HG03571 (cell line): ENCODE measurements around the gene GTSF1L.

Source experiments
- ATAC-seq: cut with Tn5 transposase; IDR thresholded peaks from one replicate; pipeline ENCODE4 v1.9.1; 2021; ENCODE audit not compliant: unreplicated experiment

The GTSF1L gene

DNA sequence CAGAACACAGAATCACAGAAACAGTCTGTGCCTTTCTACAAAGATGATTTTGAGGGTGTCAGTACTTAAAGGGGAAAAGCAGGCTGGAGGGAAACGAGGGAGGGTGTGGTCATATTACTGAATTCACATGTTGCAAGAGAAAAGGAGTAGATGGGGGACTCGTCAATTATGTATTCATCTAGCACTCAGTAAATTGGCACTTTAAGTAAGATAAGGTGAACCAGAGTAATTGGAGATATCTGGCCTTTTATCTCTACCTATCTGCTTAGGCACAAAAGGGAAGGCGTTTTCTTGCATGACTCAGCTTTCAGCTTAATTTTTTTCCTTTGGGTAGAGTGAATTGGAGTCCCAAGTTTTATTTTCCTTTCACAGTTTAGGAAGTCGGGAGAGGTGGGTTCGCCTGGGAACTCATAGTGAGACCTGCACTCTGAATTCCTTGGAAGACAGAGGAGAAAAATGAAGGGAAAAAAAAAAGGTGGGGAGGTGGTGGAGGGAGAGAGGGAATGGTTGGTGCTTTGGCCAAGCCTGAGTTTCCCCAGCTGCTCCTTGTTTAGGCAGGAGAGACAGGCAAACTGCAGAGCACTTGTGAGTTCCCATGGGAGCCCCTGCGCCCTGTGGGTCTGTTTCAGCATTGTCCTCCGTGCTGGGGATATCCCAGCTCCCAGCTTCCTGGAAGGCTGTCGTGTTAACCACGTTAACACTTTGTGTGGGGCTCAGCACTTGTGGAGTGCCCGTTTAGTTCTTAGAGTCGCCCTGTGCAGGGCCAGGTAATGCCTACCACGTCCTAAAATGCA lies 19.7 kb upstream of the GTSF1L start:
- ATAC-seq = no peak

DNA sequence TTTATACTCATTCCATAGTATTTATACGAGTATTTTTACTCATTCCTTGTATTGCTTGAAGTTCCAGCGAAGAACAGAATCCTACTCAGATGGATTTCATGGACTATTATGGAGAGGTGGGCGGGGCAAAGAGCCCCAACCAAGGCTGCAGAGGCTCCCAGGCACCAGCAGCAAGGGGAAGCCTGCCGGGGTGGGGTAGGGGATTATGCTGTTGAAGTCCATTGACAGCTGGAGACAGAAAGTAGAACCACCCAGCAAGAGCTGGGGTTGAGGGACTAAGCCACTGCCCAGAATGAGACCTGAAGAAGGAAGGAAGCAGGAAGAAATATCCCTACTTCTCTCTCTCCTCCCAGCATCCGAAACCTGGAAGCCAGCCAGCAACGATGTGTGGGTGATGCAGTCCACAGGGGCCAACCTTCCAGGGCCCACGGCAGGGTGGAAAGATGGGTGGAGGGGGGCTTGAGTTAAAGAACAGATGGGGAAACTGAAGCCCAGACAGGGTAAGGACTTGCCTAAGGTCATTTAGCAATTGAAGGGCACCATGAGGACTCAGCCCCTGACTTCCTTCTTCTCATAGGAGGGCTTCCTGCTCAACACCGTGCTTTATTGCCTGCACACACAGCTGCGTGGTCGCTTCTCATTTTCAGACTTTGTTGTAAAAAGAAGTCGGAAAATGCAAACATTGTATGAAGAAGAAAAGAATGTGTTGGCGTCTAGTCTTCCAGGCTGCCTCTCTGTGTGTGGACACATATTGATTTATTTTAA lies 18.3 kb upstream of the GTSF1L start:
- ATAC-seq = no peak

DNA sequence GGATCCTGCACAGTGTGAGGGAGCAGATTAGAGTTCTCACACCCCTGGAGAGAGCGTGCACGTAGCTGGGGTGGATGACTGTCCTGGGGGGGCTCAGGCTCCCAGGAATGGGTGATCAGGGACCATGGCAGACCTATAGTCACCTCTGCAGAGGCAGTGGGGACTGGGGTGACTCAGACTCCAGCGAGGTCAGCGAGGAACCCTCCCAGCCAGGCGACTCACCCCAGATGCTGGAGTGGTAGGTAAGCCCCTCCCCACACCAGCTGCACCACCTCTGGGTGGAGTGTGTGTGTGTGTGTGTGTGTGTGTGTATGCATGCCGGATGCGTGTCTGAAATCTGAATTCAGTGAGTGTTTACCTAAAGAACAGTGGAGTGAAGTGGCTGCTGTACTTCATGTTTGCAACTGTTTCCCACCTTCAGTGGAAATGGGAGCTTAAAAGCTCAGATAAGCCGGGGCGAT lies 17.4 kb upstream of the GTSF1L start:
- no peak for ATAC-seq

DNA sequence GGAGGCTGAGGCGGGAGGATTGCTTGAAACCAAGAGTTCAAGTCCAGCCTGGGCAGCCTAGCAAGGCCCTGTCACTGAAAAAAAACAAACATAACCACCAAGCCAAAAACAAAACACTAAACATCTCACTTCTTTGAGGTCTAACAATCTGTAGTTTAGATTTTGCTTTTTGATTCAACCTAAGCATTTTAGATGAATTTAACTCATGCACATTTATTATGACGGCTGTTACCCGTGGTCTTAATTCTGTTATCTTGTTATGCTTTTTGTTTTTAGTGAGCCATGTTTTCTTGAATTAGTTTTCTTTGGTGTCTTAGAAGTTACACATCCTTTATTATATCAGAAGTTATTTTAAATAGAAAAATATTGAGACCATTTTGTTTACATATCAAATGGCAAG lies 13.8 kb upstream of the GTSF1L start:
- ATAC-seq = no peak

DNA sequence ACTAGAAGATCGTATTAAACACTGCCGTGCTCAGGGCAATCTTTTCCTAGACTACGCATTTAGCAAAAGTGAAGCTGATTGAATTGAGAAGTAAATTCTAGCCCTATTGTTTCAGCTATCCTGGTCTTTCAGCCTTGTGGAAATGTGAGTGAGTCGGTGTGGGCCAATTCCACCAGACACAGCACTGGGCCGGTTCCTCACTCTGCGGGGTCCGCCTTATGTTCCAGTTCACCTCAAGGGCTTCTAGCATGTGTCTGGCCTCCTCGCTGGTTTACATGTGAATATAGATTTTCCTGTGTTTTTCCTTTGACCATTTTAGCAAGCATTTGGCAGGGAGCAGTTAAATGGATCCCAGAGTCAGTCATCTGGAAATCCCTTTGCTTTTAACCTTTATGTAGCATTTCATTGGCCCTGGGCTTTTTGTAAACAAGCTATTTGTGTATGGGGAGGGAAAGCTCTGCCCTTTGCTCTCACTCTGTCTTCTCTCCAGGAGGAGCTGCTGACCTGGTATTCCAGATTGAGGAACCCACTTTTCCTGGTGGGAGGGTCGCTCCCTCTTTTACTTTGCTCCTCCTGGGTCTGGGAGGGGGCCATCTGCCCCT lies 12.4 kb upstream of the GTSF1L start:
- no peak for ATAC-seq

DNA sequence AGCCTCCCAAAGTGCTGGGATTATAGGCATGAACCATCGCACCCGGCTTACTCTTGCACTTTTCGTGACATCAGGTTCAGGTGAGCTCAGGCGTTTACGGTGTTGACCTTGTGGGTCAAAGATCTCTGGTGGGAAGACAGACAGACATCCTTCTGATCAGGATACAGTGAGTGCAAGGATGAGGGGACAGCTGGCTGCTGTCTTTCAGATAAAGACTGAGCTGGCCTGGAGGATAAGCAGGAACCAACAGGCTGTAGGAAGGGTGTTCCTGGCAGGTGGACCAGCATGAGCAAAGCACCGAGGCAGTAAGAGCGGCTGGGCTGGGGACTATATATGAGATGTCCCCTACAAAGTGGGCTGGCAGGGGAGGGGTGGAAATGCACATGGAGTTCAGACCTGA lies 11.1 kb upstream of the GTSF1L start:
- no peak for ATAC-seq

DNA sequence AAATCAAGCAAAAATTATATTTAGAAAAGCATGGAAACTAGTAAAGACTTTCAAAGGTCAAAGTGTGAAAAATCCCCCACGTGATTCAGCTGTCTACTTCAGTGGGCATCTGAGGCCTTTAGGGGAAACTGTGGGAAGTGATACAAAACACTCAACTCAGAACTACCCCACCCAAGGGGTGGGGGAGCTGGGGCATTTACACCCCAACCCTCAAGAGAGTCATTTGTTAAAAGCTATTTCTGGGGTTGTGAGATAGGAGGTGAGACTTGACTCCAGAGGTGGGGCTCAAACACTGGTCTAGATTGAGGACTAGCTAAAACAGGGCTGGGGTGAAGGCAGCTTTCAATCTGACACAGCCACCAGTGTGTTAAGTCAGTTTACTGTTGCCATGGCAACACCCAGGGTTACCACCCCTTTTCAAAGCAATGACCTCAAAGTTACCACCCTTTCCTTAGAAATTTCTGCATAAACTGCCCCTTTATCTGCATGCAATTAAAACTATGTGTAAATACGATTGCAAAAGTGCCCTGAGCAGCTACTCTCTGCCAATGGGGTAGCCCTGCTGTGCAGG lies 9.9 kb upstream of the GTSF1L start:
- no peak for ATAC-seq

DNA sequence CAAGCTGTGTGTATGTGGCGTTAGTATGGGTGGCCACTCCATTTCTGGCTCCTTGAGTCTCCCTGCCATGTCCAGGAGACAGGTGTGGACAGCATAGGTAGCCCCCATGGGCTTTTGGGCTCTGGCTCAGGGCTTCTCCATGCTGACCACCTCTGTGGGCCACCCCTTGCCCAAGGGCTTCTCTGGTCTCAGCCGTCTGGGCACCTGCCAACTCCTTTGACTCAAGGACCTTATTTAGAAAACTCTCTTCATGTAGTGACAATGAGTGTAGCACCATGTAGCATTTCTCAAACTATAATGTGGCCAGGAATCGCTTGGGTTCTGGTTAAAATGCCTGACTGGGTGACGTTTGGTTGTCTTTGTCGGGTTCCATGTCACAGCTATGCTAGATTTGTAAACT lies 5.1 kb upstream of the GTSF1L start:
- ATAC-seq = no peak

DNA sequence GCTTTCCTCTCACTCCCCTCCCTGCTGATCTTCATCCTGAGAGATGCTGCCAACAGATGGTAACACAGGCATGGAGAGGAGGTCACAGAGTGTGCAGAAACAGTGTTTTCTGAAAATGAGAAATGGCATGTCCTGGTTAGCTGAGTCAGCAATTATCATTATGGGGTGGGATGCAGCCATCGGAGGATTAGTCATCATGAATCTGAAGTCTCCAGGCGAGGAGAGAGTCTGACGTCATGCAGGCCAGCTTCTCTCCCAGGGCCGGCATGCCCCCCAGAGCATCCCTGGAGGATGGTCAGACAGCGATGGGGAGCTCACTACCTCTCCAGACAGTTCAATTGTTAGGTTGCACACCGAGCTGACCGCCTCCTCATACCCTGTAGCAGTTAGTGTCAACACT lies 4.7 kb upstream of the GTSF1L start:
- ATAC-seq = no peak

DNA sequence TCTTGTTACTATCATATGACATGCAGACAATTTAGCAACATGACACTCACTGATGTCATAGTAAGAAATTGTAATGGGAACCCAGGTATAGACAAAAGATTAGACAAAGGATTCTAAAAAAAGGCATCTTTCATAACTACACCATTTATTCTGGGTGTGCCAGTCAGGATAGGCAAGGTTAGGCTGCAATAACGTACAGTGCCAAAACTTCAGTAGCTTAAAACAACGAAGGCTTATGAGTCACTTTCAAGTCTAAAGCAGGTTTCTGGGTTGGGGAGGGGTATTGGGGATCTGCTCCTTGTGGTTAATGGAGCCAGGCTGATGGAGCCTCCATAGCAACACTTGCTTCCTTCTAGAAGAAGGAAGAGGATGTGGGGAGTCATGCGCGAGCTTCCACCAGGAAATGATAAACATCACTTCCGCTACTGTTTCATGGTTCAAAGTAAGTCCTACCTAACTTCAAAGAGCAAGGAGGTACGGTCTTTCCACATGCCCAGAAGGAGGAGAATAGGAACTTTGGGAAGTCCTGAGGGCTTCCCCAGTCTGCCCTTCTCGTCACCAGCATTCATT lies 2.0 kb upstream of the GTSF1L start:
- ATAC-seq = no peak

DNA sequence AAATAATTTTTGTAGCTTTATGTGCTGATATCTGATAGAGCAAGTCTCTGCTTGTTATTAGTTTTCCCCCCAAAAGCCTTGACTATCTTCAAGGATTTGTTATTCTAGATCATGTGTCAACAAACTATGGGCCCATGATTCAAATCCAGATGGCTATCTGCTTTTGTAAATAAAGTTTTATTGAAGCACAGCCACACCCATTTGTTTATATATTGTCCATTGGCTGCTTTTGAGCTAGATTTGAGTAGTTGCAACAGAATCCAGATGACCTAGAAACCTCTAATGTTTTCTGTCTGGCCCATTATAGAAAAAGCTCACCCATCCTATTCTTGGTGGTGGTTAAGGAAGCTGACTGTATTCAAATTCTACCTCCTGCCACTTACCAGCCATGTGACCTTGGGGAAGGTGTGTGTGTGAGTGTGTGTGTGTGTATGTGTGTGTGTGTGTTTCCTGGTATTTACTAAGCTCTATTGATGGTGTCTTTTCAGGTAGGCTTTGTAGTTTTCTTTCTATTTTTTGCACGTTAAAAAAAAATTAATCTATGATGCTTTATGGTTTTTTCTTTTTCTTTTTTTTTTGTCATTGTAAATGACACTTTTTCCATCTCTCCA lies 1.3 kb upstream of the GTSF1L start:
- ATAC-seq = no peak

DNA sequence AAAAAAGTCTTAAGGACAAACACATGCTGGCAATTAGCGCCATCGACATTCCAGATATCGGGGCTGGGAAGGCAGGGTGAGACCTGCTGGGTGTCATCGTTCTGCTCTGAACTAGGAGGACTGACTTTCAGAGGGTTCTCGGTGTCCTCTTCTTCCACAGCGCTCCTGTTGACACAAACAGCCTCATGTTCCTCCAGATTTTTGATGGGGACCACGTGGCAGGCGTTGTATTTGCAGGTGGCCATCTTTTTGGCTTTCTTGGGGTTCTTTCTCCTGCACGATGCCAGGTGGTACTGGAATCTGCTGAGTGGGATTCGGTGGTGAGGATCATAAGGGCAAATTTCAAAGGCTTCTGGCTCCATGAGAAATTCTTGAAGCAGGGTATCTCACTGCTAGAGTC lies 469 bp downstream of the GTSF1L start:
- no peak for ATAC-seq

DNA sequence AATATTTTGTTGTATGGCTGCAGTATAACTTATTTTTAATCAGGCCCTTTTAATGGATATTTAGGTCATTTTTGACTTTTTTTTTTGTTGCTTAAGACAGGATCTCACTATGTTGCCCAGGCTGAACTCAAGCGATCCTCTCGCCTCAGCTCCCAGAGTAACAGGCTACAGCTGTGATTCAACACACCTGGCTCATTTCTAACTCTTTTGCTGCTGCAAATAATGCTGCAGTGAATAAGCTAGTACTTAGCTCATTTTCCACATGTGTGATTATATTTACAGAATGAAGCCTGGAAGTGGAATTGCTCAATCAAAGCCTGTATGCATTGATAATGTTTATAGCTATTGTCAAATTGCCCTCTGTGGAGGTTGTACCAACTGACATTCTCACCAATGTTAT lies 1.1 kb downstream of the GTSF1L start:
- ATAC-seq = no peak

DNA sequence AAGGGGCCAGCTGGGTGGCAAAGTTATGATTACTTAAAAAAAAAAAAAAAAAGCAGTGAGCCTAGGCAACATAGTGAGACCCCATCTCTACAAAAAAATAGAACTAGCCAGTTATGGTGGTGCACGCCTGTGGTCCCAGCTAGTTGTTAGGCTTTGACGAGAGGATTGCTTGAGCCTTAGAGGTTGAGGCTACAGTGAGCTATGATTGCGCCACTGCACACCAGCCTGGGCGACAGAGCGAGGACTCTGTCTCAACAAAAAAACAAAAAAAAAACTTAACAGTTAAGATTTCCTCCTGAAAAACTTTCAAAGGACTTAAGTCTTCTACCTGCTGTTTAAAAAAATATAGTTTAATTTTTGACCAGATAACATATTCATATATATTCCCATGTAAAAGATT lies 2.4 kb downstream of the GTSF1L start:
- ATAC-seq = no peak

DNA sequence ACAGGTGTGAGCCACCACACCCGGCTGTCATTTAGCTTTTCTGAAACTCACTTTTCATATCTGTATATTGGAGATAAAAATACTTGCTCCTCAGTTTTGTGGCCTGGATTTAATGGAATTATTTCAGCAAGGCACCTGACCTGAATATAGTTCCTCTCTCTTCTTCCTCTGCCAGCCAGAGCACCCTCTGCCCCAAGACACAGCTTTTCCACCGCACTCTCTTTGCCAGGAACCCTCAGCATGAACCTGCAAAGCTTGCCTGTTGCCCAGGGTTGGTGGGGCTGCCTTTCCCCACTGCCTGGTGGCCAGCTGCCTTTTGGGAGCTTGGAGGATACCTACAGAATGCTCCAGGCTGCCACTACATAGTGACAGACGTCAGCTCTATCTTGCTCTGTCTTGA lies 3.1 kb downstream of the GTSF1L start:
- ATAC-seq = no peak

DNA sequence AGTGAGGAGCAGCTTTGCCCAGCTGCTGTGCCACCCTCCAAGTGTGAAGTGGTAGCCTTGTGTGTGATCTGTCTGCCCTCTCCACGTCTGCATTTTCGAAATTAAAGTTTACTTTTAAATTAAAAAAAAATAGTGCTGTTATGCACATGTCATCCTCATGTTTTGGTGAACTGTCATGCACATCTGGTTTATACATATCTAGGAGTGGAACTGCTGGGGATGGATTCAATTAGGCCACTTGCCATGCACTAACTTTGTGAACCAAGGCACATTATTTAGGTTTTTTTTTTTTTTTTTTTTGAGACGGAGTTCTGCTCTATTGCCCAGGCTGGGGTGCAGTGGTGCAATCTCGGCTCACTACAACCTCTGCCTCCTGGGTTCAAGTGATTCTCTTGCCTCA lies 3.6 kb downstream of the GTSF1L start:
- no peak for ATAC-seq

DNA sequence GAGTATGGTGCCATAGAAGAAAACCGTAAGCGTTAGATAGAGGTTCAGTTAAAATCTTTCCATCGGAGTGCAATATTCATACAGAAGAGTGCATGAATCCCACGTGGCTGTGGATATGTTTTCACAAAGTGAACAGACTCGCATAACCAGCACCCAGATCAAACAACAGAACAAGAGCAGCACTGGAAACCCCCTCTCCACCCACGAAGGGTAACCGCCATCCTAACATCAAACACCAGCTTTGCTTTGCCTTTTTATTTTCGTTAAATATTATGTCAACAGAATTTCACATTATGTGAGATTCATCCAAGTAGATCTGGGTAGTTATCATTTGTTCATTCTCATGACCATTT lies 4.7 kb downstream of the GTSF1L start:
- ATAC-seq = no peak

DNA sequence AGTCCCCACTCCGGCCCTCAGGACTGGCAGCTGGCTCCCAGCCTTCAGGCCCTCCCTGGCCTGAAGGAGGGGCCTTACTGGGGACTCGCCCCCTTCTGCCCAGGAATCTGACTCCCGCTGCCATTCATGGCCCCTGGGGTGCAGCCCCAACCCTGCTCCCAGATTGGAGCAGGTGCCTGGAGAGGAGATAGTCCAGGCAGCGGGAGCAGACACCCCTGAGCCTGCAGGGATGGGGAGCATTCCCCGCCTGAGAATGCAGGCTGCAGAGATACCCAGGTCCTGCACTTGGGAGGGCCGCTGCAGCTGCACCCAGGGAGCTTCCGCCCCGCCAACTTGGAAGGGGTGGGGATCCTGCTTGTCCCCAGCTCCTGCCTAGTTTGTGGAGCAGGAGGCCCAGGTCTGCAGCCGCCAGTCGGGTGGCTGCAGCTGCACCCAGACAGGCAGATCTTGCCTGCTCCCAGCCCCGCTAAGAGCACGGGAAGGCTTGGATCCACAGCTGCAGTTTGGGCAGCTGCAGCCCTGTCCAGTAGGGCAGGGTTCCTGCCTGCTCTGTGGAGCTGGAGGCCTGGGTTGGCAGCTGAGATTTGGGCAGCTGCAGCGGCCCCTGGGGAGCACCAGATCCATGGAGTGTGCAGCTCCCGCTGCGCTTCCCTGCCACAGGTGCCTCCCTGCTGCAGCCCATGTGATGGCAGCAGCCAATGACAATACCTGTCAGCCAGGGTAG lies 5.2 kb downstream of the GTSF1L start:
- no peak for ATAC-seq

DNA sequence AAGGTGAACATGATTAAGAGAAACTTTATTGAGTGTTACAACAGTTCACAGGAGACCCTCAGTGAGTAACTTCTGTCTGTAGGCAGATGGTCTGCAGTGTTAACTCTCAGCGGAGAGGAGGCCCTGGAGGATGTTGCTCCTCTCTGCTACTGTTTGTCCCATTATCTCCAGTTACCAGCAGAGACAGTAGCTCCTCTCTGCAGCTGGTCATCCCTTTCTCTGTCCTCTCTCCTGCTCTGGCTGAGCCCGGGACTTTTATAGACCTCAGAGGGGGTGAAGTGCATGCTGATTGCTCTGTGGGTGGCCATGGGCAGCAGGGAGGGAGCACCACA lies 5.7 kb downstream of the GTSF1L start:
- no peak for ATAC-seq

DNA sequence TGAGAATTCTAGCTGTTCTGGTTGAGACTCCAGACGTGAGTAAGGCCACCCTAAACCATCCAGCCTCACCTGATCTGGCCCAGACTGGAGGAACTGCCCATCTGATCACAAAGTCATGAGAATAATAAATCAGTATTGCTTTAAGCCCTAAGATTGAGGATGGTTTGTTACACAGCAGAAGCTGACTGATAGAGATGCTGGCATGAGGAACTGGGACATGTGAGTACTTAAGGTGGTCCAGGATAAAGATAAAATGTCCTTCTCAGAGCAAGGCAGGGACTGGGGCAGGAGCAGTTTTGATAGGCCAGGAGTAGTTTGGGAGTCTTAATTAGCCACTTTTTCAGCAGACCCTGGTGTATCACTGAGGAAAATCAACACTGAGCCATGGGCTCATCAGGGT lies 6.8 kb downstream of the GTSF1L start:
- no peak for ATAC-seq

DNA sequence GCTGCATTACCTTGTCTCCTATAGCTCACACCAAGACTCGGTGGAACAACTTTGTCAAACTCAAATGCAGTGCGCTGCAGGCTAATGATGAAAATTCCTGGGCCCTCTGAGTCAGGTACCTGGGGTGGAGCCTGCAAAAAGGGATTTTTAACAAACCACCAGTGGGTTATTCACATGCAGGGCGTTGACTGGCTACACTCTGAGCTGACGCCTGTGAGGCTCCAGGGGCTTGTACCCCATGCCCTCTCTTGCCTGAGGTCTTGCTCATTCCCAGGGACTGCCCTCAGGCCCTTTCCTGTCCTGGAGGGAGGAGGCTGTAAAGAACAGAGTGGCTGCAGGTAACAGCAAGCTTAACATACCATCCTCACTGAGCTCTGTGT lies 9.2 kb downstream of the GTSF1L start:
- no peak for ATAC-seq
